Pancreas (tissue), 10 donors: ENCODE data around the gene SUGP2. TPM values are rescaled to one million over a fixed set of nuclear protein-coding genes. Genes with fewer than 3 reads are reported as not detected.
A peak's percentile ranks its signal among the peaks of the same experiment; 100 is the strongest.

ENCODE experiments used
- ATAC-seq, 4 donors: fragments of 200-7000 bp; cut with Tn5 transposase; one replicate each; pipeline versions ENCODE4 v1.8.0 to v1.9.1; 2020; ENCODE audit warnings: mild to moderate bottlenecking in 4 of 4, moderate library complexity in 4 of 4
- DNase-seq, 6 donors: peaks; one replicate each; pipeline ENCODE4 v3.0.0-alpha.2; 2020
- FAIRE-seq: peaks from 2 replicates; lab custom pipeline; 2012; peaks lifted over from hg19 to GRCh38; lab: Jason Lieb, UNC
- H3K27ac ChIP-seq, 4 donors: fragments of 200-600 bp; sonication (generic); 1 replicate in 3 of 4; 2 replicates in 1 of 4; pipeline versions ENCODE4 v1.5.0 to v1.8.0; 2020
- H3K27me3 ChIP-seq, 4 donors: fragments of 200-600 bp; one replicate each; pipeline ENCODE4 v1.8.0; 2021
- H3K36me3 ChIP-seq, 3 donors: fragments of 200-600 bp; sonication (generic) in 1 of 3; one replicate each; pipeline versions ENCODE4 v1.5.0 to v1.8.0; 2020 to 2021
- H3K4me1 ChIP-seq, 3 donors: fragments of 200-600 bp; one replicate each; pipeline ENCODE4 v1.8.0; 2021
- H3K4me3 ChIP-seq, 4 donors: fragments of 200-600 bp; sonication (generic) in 2 of 4; one replicate each; pipeline versions ENCODE4 v1.5.0 to v1.8.0; 2020 to 2021
- H3K9me3 ChIP-seq, 4 donors: fragments of 200-600 bp; one replicate each; pipeline ENCODE4 v1.8.0; 2021
- CTCF ChIP-seq, 4 donors: fragments of 200-600 bp; sonication (generic) in 3 of 4; IDR thresholded peaks; one replicate each; pipeline versions ENCODE4 v1.5.0 to v1.8.0; 2021; ENCODE audit warnings: antibody characterized with exemption in 4 of 4
- WGBS, 2 donors: extraction: QIAGEN DNeasy Blood & Tissue Kit; methylation state at CpG; one replicate each; pipeline ENCODE4 v1.1.7; 2013; 5-methylcytosine and 5-hydroxymethylcytosine counted together
- intact Hi-C, 3 donors: fragments of 100-400 bp; cut with DNase I; formaldehyde crosslinking; loops; one replicate each; pipeline versions ENCODE4 v1.11.1 to v1.14.2; 2022
- polyA plus RNA-seq, 2 donors: library from polyadenylated mRNA; stranded (reverse); fragments of 200-250 nt; gene quantifications; one replicate each; pipeline ENCODE4 v1.2.3, GENCODE V29; 2013
- total RNA-seq, 6 donors: library from RNA; stranded (reverse); fragmentation: NEBNext Ultra II Directional in 4 of 6; extraction: Animal tissue kit (Norgen Biotek cat#: 25700) in 4 of 6; gene quantifications; one replicate each; pipeline versions ENCODE4 v1.2.1 to v1.2.4, GENCODE V29; 2021 to 2023
- donor health status: healthy with polysubstance abuse.
- donor health status: DM: no; HTN: no; CAD: no; lungs with moderate emphysema.
- donor health status: DM: no; HTN: no; CAD: no.
- donor health status: control.
- donor health status: control.
- donor health status: Bipolar disorder and iron deficiency.
- donor health status: DM: yes; HTN: yes; CAD: no.
- donor health status: DM: no; HTN: no; CAD: no.
- donor health status: DM: no; HTN: no; CAD: no.
- donor health status: DM: yes; HTN: yes; CAD: no.

Gene SUGP2
- total and polyA plus RNA-seq, 8 donors = 15.4 to 60.6 (median 25.3) TPM

GRCh38 chr19:19055701-19056100 lies 22.4 kb upstream of the SUGP2 start:
- no peak for TF ChIP-seq CTCF (IDR thresholded peaks at IDR 0.05)
- DNase-seq (no peak), ATAC-seq (no peak), FAIRE-seq (no peak)
- Histone ChIP-seq H3K27me3 (no peaks in the 10 kb centered on the region), H3K4me3 (no peak overlapping the region), H3K36me3 (peaks cover 0 to 7% (median 0%) of the 10 kb centered on the region in 3 donors), H3K9me3 (no peaks in the 10 kb centered on the region), H3K27ac (no peak overlapping the region), H3K4me1 (no peaks in the 10 kb centered on the region)
- 94 to 96% methylated on average over 13 of the region's 13 CpGs for WGBS, 2 donors
- intact Hi-C loops = loop anchor here in 1 of 3 donors (10.0 kb wide), 1 partner anchor 79 kb away; the partner anchor contains the start of gene TMEM161A

- H3K9me3 ChIP-seq = no peaks in the 10 kb centered on the region
- no peak for TF ChIP-seq CTCF (IDR thresholded peaks at IDR 0.05)
- no peak overlapping the region for H3K27ac ChIP-seq
- intact Hi-C loops = loop anchor here in 2 of 3 donors (5.0 to 10.0 kb wide), 2 partner anchors 80 to 87 kb away; partner anchors contain the start of gene TMEM161A (in 1 of the 2)
- 91% methylated on average over 18 to 19 of the region's 19 CpGs for WGBS, 2 donors
- FAIRE-seq (no peak), DNase-seq (no peak), ATAC-seq (no peak)
- no peaks in the 10 kb centered on the region for H3K27me3 ChIP-seq
- H3K36me3 ChIP-seq = peaks cover 0 to 7% (median 0%) of the 10 kb centered on the region in 3 donors
- H3K4me3 ChIP-seq = no peak overlapping the region
- H3K4me1 ChIP-seq = no peaks in the 10 kb centered on the region
Measured at GRCh38 chr19:19054939-19055440, 21.7 kb upstream of the SUGP2 start.

- no peak for ATAC-seq
- Histone ChIP-seq H3K4me3 (no peak overlapping the region), H3K9me3 (no peaks in the 10 kb centered on the region), H3K27ac (no peak overlapping the region), H3K4me1 (no peaks in the 10 kb centered on the region), H3K27me3 (no peaks in the 10 kb centered on the region), H3K36me3 (peaks cover 0 to 7% (median 0%) of the 10 kb centered on the region in 3 donors)
- intact Hi-C loops = loop anchor here in 2 of 3 donors (5.0 to 10.0 kb wide), 2 partner anchors 80 to 88 kb away; partner anchors contain the start of gene TMEM161A (in 1 of the 2)
- TF ChIP-seq CTCF (IDR thresholded peaks at IDR 0.05) = no peak
- 91% methylated on average over 15 of the region's 15 CpGs for WGBS, 2 donors
- no peak for FAIRE-seq
- no peak for DNase-seq
Measured at GRCh38 chr19:19054315-19054938, 21.1 kb upstream of the SUGP2 start.

GRCh38 chr19:19053508-19054314 lies 20.4 kb upstream of the SUGP2 start:
- TF ChIP-seq CTCF (IDR thresholded peaks at IDR 0.05) = peak; percentile 22 to 66 (median 39)
- Histone ChIP-seq H3K27ac (no peak overlapping the region), H3K4me1 (no peaks in the 10 kb centered on the region), H3K9me3 (no peaks in the 10 kb centered on the region), H3K27me3 (no peaks in the 10 kb centered on the region), H3K4me3 (no peak overlapping the region), H3K36me3 (peaks cover 0 to 7% (median 0%) of the 10 kb centered on the region in 3 donors)
- peak; percentile 32 to 83 (median 62) for DNase-seq
- peak; percentile 75 to 94 (median 82) for ATAC-seq
- WGBS, 2 donors = 86 to 89% methylated on average over 25 of the region's 25 CpGs
- no peak for FAIRE-seq
- intact Hi-C loops = loop anchor here in 2 of 3 donors (5.0 to 10.0 kb wide), 2 partner anchors 81 to 89 kb away; partner anchors contain the start of gene TMEM161A (in 1 of the 2)
